IMR-90 (cell line): ENCODE results near the gene CDK14. TPM values are rescaled to one million over a fixed set of nuclear protein-coding genes. Genes with fewer than 3 reads are reported as not detected.

Experiments used
- ATAC-seq: fragments of 200-7000 bp; cut with Tn5 transposase; 2 replicates; pipeline ENCODE4 v1.9.1; 2020; ENCODE audit warnings: low read depth, mild to moderate bottlenecking, moderate library complexity
- BruUV-seq: library from RNA; stranded (reverse); fragments of 400-500 nt; replicated peaks from 2 replicates; lab custom pipeline; 2021; lab: Mats Ljungman, UMichigan
- CTCF ChIA-PET: fragments of 300-600 bp; formaldehyde crosslinking; extraction: SDS; loops from one replicate; lab custom pipeline; 2021; ENCODE audit warnings: antibody characterized with exemption; lab: Yijun Ruan, JAX
- POLR2A ChIA-PET: fragments of 300-600 bp; sonication (Branson Sonifier 250); formaldehyde crosslinking; loops from one replicate; lab custom pipeline; 2022; ENCODE audit warnings: antibody characterized with exemption; ENCODE audit not compliant: unreplicated experiment; lab: Charles Lee
- DNase-seq: peaks from one replicate; pipeline ENCODE4 v3.0.0; 2013
- H2AFZ ChIP-seq: replicated peaks from 2 replicates; pipeline ENCODE3; 2013; ENCODE audit warnings: low read length, mild to moderate bottlenecking; ENCODE audit not compliant: poor library complexity
- H2AK5ac ChIP-seq: 2 replicates; pipeline ENCODE4 v1.6.1; 2013; ENCODE audit warnings: low read depth, low read length, inconsistent platforms
- H2AK9ac ChIP-seq: replicated peaks from 2 replicates; pipeline ENCODE3; 2013; ENCODE audit warnings: mild to moderate bottlenecking, low read depth, low read length, moderate library complexity; ENCODE audit not compliant: poor library complexity
- H2BK120ac ChIP-seq: 2 replicates; pipeline ENCODE4 v1.6.1; 2013; ENCODE audit warnings: low read depth, low read length, inconsistent platforms
- H2BK15ac ChIP-seq: 3 replicates; pipeline ENCODE4 v1.6.1; 2013; ENCODE audit warnings: low read depth, low read length, inconsistent platforms
- H2BK20ac ChIP-seq: 2 replicates; pipeline ENCODE4 v1.6.1; 2013; ENCODE audit warnings: low read depth, mild to moderate bottlenecking, inconsistent platforms, low read length, moderate library complexity
- H2BK5ac ChIP-seq: 2 replicates; pipeline ENCODE4 v1.6.1; 2013; ENCODE audit warnings: mild to moderate bottlenecking, low read depth, low read length, inconsistent platforms; ENCODE audit not compliant: poor library complexity, severe bottlenecking
- H3K14ac ChIP-seq: replicated peaks from 2 replicates; pipeline ENCODE4 v1.6.1; 2013; ENCODE audit warnings: low read depth, low read length, inconsistent platforms
- H3K18ac ChIP-seq: 2 replicates; pipeline ENCODE4 v1.6.1; 2013; ENCODE audit warnings: low read depth, low read length, control low read depth
- H3K23ac ChIP-seq: 2 replicates; pipeline ENCODE4 v1.6.1; 2013; ENCODE audit warnings: low read depth, low read length, inconsistent platforms
- H3K27ac ChIP-seq: 2 replicates; pipeline ENCODE4 v1.5.1; 2013; ENCODE audit warnings: mild to moderate bottlenecking, control low read depth, low read length; ENCODE audit not compliant: insufficient read depth
- H3K27me3 ChIP-seq: 2 replicates; pipeline ENCODE4 v1.6.1; 2013; ENCODE audit warnings: low read length; ENCODE audit not compliant: control insufficient read depth, insufficient read depth
- H3K36me3 ChIP-seq: 2 replicates; pipeline ENCODE4 v1.6.1; 2013; ENCODE audit warnings: low read length, mixed read lengths; ENCODE audit not compliant: control insufficient read depth, insufficient read depth
- H3K4ac ChIP-seq: 2 replicates; pipeline ENCODE4 v1.6.1; 2013; ENCODE audit warnings: low read depth, low read length, inconsistent platforms
- H3K4me1 ChIP-seq: 2 replicates; pipeline ENCODE4 v1.6.1; 2013; ENCODE audit warnings: low read length, mixed read lengths; ENCODE audit not compliant: control insufficient read depth, insufficient read depth
- H3K4me2 ChIP-seq: 2 replicates; pipeline ENCODE4 v1.6.1; 2013; ENCODE audit warnings: low read depth, mild to moderate bottlenecking, control low read depth, low read length, moderate library complexity
- H3K4me3 ChIP-seq: 2 replicates; pipeline ENCODE4 v1.5.1; 2013; ENCODE audit warnings: low read depth, mild to moderate bottlenecking, control low read depth, low read length, moderate library complexity; ENCODE audit not compliant: insufficient read depth
- H3K56ac ChIP-seq: 2 replicates; pipeline ENCODE4 v1.6.1; 2013; ENCODE audit warnings: low read length, inconsistent platforms; ENCODE audit not compliant: insufficient read depth; ENCODE audit errors: extremely low read depth
- H3K79me1 ChIP-seq, 2 experiments: 2 replicates each; pipeline ENCODE4 v1.6.1; 2013; ENCODE audit warnings: low read length in 2 of 2, inconsistent platforms in 1 of 2, low read depth in 1 of 2
- H3K9ac ChIP-seq: 2 replicates; pipeline ENCODE4 v1.6.1; 2013; ENCODE audit warnings: low read depth, low read length, control low read depth
- H3K9me1 ChIP-seq: 2 replicates; pipeline ENCODE4 v1.6.1; 2013; ENCODE audit warnings: low read length, inconsistent platforms; ENCODE audit not compliant: insufficient read depth
- H3K9me3 ChIP-seq: 2 replicates; pipeline ENCODE4 v1.6.1; 2013; ENCODE audit warnings: low read length; ENCODE audit not compliant: control insufficient read depth, insufficient read depth
- H4K20me1 ChIP-seq: 2 replicates; pipeline ENCODE4 v1.6.1; 2013; ENCODE audit warnings: low read length, inconsistent platforms; ENCODE audit not compliant: insufficient read depth
- H4K5ac ChIP-seq: 2 replicates; pipeline ENCODE4 v1.6.1; 2013; ENCODE audit warnings: mild to moderate bottlenecking, low read depth, low read length, control low read depth
- H4K8ac ChIP-seq, 2 experiments: 2 replicates each; pipeline ENCODE4 v1.6.1; 2013; ENCODE audit warnings: low read depth in 2 of 2, low read length in 2 of 2, control low read depth in 1 of 2, inconsistent platforms in 1 of 2
- H4K91ac ChIP-seq: 2 replicates; pipeline ENCODE4 v1.6.1; 2013; ENCODE audit warnings: low read depth, low read length, inconsistent platforms; ENCODE audit not compliant: insufficient read depth
- BHLHE40 ChIP-seq: fragments of 150-350 bp; IDR thresholded peaks from 2 replicates; pipeline ENCODE4 v1.6.1; 2016; ENCODE audit warnings: mild to moderate bottlenecking, low read depth, low read length
- CEBPB ChIP-seq: IDR thresholded peaks from 2 replicates; pipeline ENCODE4 v1.6.1; 2012; ENCODE audit warnings: low read depth, low read length, improper control_type of control experiment
- CHD1 ChIP-seq: IDR thresholded peaks from 2 replicates; pipeline ENCODE4 v1.6.1; 2012; ENCODE audit warnings: low read depth, low read length, improper control_type of control experiment
- ELK1 ChIP-seq: fragments of 150-350 bp; IDR thresholded peaks from 2 replicates; pipeline ENCODE4 v1.6.1; 2016; ENCODE audit warnings: low read depth, mild to moderate bottlenecking, low read length, moderate library complexity, borderline replicate concordance
- FOS ChIP-seq: fragments of 150-350 bp; IDR thresholded peaks from 2 replicates; pipeline ENCODE4 v1.6.1; 2016; ENCODE audit warnings: low read depth, low read length
- MAFK ChIP-seq: IDR thresholded peaks from 2 replicates; pipeline ENCODE4 v1.6.1; 2012; ENCODE audit warnings: low read depth, low read length, improper control_type of control experiment
- MXI1 ChIP-seq: IDR thresholded peaks from 2 replicates; pipeline ENCODE4 v1.6.1; 2012; ENCODE audit warnings: low read depth, mild to moderate bottlenecking, low read length, moderate library complexity, borderline replicate concordance
- SMC3 ChIP-seq: fragments of 150-350 bp; IDR thresholded peaks from 2 replicates; pipeline ENCODE4 v1.6.1; 2016; ENCODE audit warnings: low read depth, mild to moderate bottlenecking, antibody characterized with exemption, low read length, moderate library complexity
- USF2 ChIP-seq: fragments of 150-350 bp; IDR thresholded peaks from 2 replicates; pipeline ENCODE4 v1.6.1; 2017; ENCODE audit warnings: mild to moderate bottlenecking, antibody characterized with exemption, low read length, low read depth
- WGBS, 2 experiments: methylation state at CpG; one replicate each; pipeline versions ENCODE4 v1.1.5 to v1.1.7; 2013; ENCODE audit warnings: missing lambda C conversion rate in 2 of 2; ENCODE audit not compliant: insufficient read length in 1 of 2; ENCODE audit errors: extremely low coverage in 2 of 2; 5-methylcytosine and 5-hydroxymethylcytosine counted together
- dilution Hi-C: fragments of 300-500 bp; cut with HindIII; formaldehyde crosslinking; loops from one replicate; pipeline ENCODE4 v1.14.3; 2018; ENCODE audit warnings: low sequenced_read_pairs; ENCODE audit not compliant: unreplicated experiment
- in situ Hi-C: fragments of 300-500 bp; cut with MboI; formaldehyde crosslinking; loops from 3 replicates; pipeline ENCODE4 v1.14.3; 2019; ENCODE audit warnings: low sequenced_read_pairs, inconsistent platforms, mixed read lengths
- intact Hi-C: fragments of 100-400 bp; cut with micrococcal nuclease; formaldehyde crosslinking; loops from 2 replicates; pipeline ENCODE4 v1.10.0; 2022
- polyA plus RNA-seq, 3 experiments: library from polyadenylated mRNA; depleted of rRNA; stranded (reverse); fragments of >200 nt; gene quantifications; 2 replicates each; pipeline ENCODE4 v1.2.3, GENCODE V29; 2012; ENCODE audit warnings: low replicate concordance in 1 of 3
- total RNA-seq: library from RNA; depleted of rRNA; stranded (reverse); fragments of >200 nt; gene quantifications from 2 replicates; pipeline ENCODE4 v1.2.3, GENCODE V29; 2012

The CDK14 gene
- total and polyA plus RNA-seq, 2 of the 4 experiments (the other 2 are of a cell fraction): 10.1 to 29.6 TPM

- Histone ChIP-seq H4K8ac (no peak overlapping the region), H3K79me1 (peaks cover 0 to 5% of the 10 kb centered on the region in 2 experiments; a peak in 2 of 4 replicates), H3K18ac (no peak overlapping the region), H3K9ac (no peak overlapping the region), H3K14ac (no peak overlapping the region), H3K27ac (no peak overlapping the region), H3K36me3 (no peaks in the 10 kb centered on the region), H2BK5ac (no peak overlapping the region), H2AFZ (no peak overlapping the region), H3K23ac (no peak overlapping the region), H4K20me1 (no peaks in the 10 kb centered on the region), H3K4me3 (no peak overlapping the region), H3K9me1 (no peaks in the 10 kb centered on the region), H3K9me3 (no peaks in the 10 kb centered on the region), H3K56ac (no peak overlapping the region), H3K4me2 (no peak overlapping the region), H3K4ac (no peak overlapping the region), H3K27me3 (no peaks in the 10 kb centered on the region), H4K91ac (no peak overlapping the region), H3K4me1 (no peaks in the 10 kb centered on the region), H2BK120ac (no peak overlapping the region), H2BK20ac (no peak overlapping the region), H4K5ac (no peak overlapping the region), H2BK15ac (no peak overlapping the region), H2AK9ac (no peak overlapping the region), H2AK5ac (no peak overlapping the region)
- no CpG with 5 or more reads among the region's 3 CpGs for WGBS, 2 experiments
- POLR2A ChIA-PET: no interaction called here
- intact Hi-C loops: no loop called here
- dilution Hi-C loops: no loop called here
- CTCF ChIA-PET: no interaction called here
- BruUV-seq: no TSS peak
- TF ChIP-seq SMC3: no peak
- TF ChIP-seq CHD1: no peak
- no peak for TF ChIP-seq MAFK
- TF ChIP-seq USF2: no peak
- TF ChIP-seq MXI1: no peak
- no peak for TF ChIP-seq FOS
- TF ChIP-seq CEBPB: no peak
- no peak for TF ChIP-seq ELK1
- no peak for TF ChIP-seq BHLHE40
- in situ Hi-C loops: no loop called here
- ATAC-seq (no peak), DNase-seq (no peak)
These were observed 195.5 kb downstream of the CDK14 start for GRCh38 chr7:90791596-90791995.
